Measurements from ENCODE around the gene ERO1A. TPM values are rescaled to one million over a fixed set of nuclear protein-coding genes. Genes with fewer than 3 reads are reported as not detected.

ERO1A gene
- total and polyA plus RNA-seq, 2 experiments from 2014 or later = 41.6 to 91.1 TPM

DNA sequence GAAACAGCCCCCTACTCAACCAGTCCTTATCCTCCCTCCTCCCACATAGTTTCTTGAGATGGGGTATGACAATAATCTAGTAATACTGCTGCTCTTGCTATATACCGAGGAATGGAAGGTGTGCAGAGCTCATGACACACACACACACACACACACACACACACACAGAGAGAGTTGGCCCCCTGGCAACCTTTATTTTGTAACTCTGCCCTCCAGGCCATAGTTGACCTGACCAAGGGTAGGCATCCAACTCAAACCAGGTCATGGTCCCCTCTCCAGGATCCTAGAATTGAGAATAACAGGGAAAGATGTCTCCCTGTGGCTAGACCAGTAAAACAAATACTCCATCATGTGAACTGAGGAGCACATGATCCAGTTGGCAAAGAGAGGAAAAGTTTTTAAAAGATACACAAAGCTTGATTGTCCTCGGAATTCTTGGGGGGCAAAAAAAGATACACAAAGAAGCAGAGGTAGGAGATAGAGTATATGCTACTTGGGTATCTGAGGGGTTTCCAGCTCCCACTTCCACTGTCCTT lies 11.3 kb downstream of the ERO1A start:
- peaks cover 74% of the 10 kb centered on the region for H3K79me2 ChIP-seq
- WGBS (ENCODE audit: low lambda C conversion rate, missing lambda C conversion rate) = 90% methylated on average over 2 of the region's 2 CpGs
- DNase-seq (ENCODE audit: low spot score) = no peak
- no peaks in the 10 kb centered on the region for H3K27me3 ChIP-seq
- TF ChIP-seq EZH2 (IDR thresholded peaks at IDR 0.05; ENCODE audit: borderline replicate concordance) (no peak), EZH2phosphoT487 (IDR thresholded peaks at IDR 0.05; ENCODE audit: low read depth, severe bottlenecking, unreplicated experiment) (no peak)
- TF ChIP-seq, protein P1, sequence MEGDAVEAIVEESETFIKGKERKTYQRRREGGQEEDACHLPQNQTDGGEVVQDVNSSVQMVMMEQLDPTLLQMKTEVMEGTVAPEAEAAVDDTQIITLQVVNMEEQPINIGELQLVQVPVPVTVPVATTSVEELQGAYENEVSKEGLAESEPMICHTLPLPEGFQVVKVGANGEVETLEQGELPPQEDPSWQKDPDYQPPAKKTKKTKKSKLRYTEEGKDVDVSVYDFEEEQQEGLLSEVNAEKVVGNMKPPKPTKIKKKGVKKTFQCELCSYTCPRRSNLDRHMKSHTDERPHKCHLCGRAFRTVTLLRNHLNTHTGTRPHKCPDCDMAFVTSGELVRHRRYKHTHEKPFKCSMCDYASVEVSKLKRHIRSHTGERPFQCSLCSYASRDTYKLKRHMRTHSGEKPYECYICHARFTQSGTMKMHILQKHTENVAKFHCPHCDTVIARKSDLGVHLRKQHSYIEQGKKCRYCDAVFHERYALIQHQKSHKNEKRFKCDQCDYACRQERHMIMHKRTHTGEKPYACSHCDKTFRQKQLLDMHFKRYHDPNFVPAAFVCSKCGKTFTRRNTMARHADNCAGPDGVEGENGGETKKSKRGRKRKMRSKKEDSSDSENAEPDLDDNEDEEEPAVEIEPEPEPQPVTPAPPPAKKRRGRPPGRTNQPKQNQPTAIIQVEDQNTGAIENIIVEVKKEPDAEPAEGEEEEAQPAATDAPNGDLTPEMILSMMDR (IDR thresholded peaks at IDR 0.05; ENCODE audit: poor library complexity) = no peak
- no peaks in the 10 kb centered on the region for H3K36me3 ChIP-seq (replicated peaks; ENCODE audit: insufficient read depth, low read depth)
- H2AFZ ChIP-seq = no peak overlapping the region
- no peaks in the 10 kb centered on the region for H3K9me3 ChIP-seq (ENCODE audit: low read depth)
- no peak overlapping the region for H3K27ac ChIP-seq
- no peaks in the 10 kb centered on the region for H3K4me1 ChIP-seq (ENCODE audit: insufficient read depth)
- peaks cover 16% of the 10 kb centered on the region for H4K20me1 ChIP-seq (ENCODE audit: insufficient read depth, poor library complexity, severe bottlenecking)
- no peak overlapping the region for H3K4me3 ChIP-seq
- no peak overlapping the region for H3K4me2 ChIP-seq
- no peaks in the 10 kb centered on the region for H3K9me2 ChIP-seq (replicated peaks; ENCODE audit: insufficient read depth)

DNA sequence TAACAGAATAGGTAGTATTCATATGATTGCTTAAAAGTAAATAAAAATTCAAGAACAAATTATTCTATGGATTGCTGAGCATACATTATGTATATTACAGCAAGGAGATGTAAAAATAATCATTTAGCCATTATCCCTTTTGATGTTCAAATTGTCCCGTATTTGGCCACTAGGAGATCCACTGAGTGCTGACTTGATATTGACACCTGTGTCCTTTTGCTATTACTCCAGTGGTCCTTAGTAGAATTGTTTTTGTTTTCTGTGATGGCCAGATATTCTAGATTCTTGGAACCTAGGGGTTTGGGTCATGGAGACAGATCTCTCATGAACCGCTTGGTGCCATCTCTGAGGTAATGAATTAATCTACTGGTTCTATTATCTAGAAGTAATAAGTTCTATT lies 16.8 kb downstream of the ERO1A start:
- TF ChIP-seq, protein P1 (IDR thresholded peaks at IDR 0.05; ENCODE audit: poor library complexity) = peak; percentile 11
- no peak for TF ChIP-seq EZH2 (IDR thresholded peaks at IDR 0.05; ENCODE audit: borderline replicate concordance)
- H3K4me1 ChIP-seq (ENCODE audit: insufficient read depth) = no peaks in the 10 kb centered on the region

DNA sequence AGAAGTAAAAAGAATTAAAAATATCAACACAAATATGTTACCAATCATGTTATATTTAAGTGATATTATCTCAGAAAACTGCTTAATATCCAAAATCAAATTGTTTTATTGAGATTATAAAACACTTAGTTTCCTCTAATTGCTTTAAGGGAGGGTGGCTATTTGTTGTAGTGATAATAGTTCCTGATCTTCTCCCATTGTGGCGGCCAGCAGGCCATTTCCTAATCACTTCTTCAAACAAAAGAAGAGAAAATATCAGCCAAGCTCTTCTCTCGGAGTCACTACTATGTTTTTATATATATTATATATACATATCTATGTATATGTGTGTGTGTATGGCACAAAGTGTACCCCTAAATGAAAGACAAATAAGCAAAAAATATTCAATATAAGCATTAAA lies 31.5 kb downstream of the ERO1A start:
- TF ChIP-seq, protein P1 (IDR thresholded peaks at IDR 0.05; ENCODE audit: poor library complexity) = no peak
- TF ChIP-seq EZH2phosphoT487 (IDR thresholded peaks at IDR 0.05; ENCODE audit: low read depth, severe bottlenecking, unreplicated experiment) = no peak
- TF ChIP-seq EZH2 (IDR thresholded peaks at IDR 0.05; ENCODE audit: borderline replicate concordance) = no peak
- Histone ChIP-seq H3K9me2 (replicated peaks; ENCODE audit: insufficient read depth) (no peaks in the 10 kb centered on the region), H3K27ac (no peak overlapping the region), H3K36me3 (replicated peaks; ENCODE audit: insufficient read depth, low read depth) (no peaks in the 10 kb centered on the region), H3K9me3 (ENCODE audit: low read depth) (no peaks in the 10 kb centered on the region), H3K4me3 (no peak overlapping the region), H3K4me2 (no peak overlapping the region), H3K79me2 (no peaks in the 10 kb centered on the region), H4K20me1 (ENCODE audit: insufficient read depth, poor library complexity, severe bottlenecking) (no peaks in the 10 kb centered on the region), H3K4me1 (ENCODE audit: insufficient read depth) (no peaks in the 10 kb centered on the region), H2AFZ (no peak overlapping the region), H3K27me3 (no peaks in the 10 kb centered on the region)
- 81% methylated on average over 2 of the region's 2 CpGs for WGBS (ENCODE audit: low lambda C conversion rate, missing lambda C conversion rate)
- DNase-seq (ENCODE audit: low spot score) = no peak

More for the DNA sequence above, 16.8 kb downstream of the ERO1A start:
- no peaks in the 10 kb centered on the region for H3K9me3 ChIP-seq (ENCODE audit: low read depth)
- no peak for DNase-seq (ENCODE audit: low spot score)
- no peak overlapping the region for H3K4me3 ChIP-seq
- H3K9me2 ChIP-seq (replicated peaks; ENCODE audit: insufficient read depth) = no peaks in the 10 kb centered on the region
- H2AFZ ChIP-seq = no peak overlapping the region
- WGBS (ENCODE audit: low lambda C conversion rate, missing lambda C conversion rate) = 95% methylated on average over 2 of the region's 2 CpGs
- H3K36me3 ChIP-seq (replicated peaks; ENCODE audit: insufficient read depth, low read depth) = no peaks in the 10 kb centered on the region
- peaks cover 24% of the 10 kb centered on the region for H3K79me2 ChIP-seq
- no peak overlapping the region for H3K27ac ChIP-seq
- H4K20me1 ChIP-seq (ENCODE audit: insufficient read depth, poor library complexity, severe bottlenecking) = no peaks in the 10 kb centered on the region
- no peak overlapping the region for H3K4me2 ChIP-seq
- H3K27me3 ChIP-seq = no peaks in the 10 kb centered on the region

DNA sequence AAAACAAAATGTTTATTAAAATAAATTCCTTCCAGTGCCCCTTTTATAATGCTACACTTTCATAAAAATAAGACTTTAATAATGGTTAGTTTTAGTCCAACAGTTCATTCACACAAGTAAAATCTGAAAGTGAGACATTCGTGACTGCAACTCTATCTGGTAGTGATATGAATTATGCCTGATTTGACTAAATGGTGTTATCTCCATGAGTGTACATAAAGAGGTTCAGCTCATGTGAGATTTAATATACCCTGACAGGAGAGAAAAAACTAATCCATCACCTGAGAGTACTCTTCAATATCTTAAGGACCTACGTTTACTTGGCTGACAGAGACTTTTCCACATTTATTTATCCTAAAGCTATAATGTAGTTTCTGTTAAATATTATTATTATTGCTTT lies 34.0 kb downstream of the ERO1A start:
- no peaks in the 10 kb centered on the region for H3K36me3 ChIP-seq (replicated peaks; ENCODE audit: insufficient read depth, low read depth)
- H3K4me2 ChIP-seq = no peak overlapping the region
- H4K20me1 ChIP-seq (ENCODE audit: insufficient read depth, poor library complexity, severe bottlenecking) = no peaks in the 10 kb centered on the region
- H3K9me3 ChIP-seq (ENCODE audit: low read depth) = no peaks in the 10 kb centered on the region
- no peak overlapping the region for H2AFZ ChIP-seq
- DNase-seq (ENCODE audit: low spot score) = no peak
- H3K4me3 ChIP-seq = no peak overlapping the region
- H3K27me3 ChIP-seq = no peaks in the 10 kb centered on the region
- no peak for TF ChIP-seq EZH2phosphoT487 (IDR thresholded peaks at IDR 0.05; ENCODE audit: low read depth, severe bottlenecking, unreplicated experiment)
- H3K4me1 ChIP-seq (ENCODE audit: insufficient read depth) = no peaks in the 10 kb centered on the region
- WGBS (ENCODE audit: low lambda C conversion rate, missing lambda C conversion rate) = 92% methylated on average over 2 of the region's 2 CpGs
- H3K79me2 ChIP-seq = no peaks in the 10 kb centered on the region
- no peaks in the 10 kb centered on the region for H3K9me2 ChIP-seq (replicated peaks; ENCODE audit: insufficient read depth)
- no peak overlapping the region for H3K27ac ChIP-seq

Data from hepatocyte (in vitro differentiated cells).